H1 (cell line): Measurements from ENCODE around the gene CTDP1.

Source experiments
- CBX5 ChIP-seq: fragments of 300-800, 300-1000 bp; sonication (generic); IDR thresholded peaks from 2 replicates; pipeline ENCODE4 v1.7.1; 2016; ENCODE audit warnings: antibody characterized with exemption, low read length, low read depth
- CHD2 ChIP-seq: IDR thresholded peaks from 2 replicates; pipeline ENCODE4 v1.6.1; 2012; ENCODE audit warnings: low read length, improper control_type of control experiment
- EZH2 ChIP-seq: fragments of 200-600 bp; sonication (generic); IDR thresholded peaks from 2 replicates; pipeline ENCODE4 v1.7.1; 2012; ENCODE audit warnings: low read depth, mild to moderate bottlenecking, moderate library complexity, low read length, inconsistent platforms; ENCODE audit not compliant: severe bottlenecking
- JUND ChIP-seq: IDR thresholded peaks from 2 replicates; pipeline ENCODE4 v1.6.1; 2011; ENCODE audit warnings: mild to moderate bottlenecking, improper control_type of control experiment, low read length
- KDM5A ChIP-seq: fragments of 200-600 bp; IDR thresholded peaks from 2 replicates; pipeline ENCODE4 v1.7.1; 2012; ENCODE audit warnings: mild to moderate bottlenecking, low read length, inconsistent platforms, mixed read lengths
- POLR2AphosphoS5 ChIP-seq: IDR thresholded peaks from 2 replicates; pipeline ENCODE4 v1.6.1; 2011; ENCODE audit warnings: low read depth, low read length
- TF ChIP-seq, protein P1 (sequence below), 3 experiments: IDR thresholded peaks; 1 replicate in 2 of 3; 2 replicates in 1 of 3; pipeline versions ENCODE4 v1.5.1 to v1.6.1; 2011; ENCODE audit warnings: low read length in 3 of 3, mild to moderate bottlenecking in 3 of 3, inconsistent platforms in 2 of 3, low read depth in 1 of 3, moderate library complexity in 1 of 3; ENCODE audit not compliant: insufficient read depth in 1 of 3; ENCODE audit errors: control extremely low read depth in 1 of 3
- TF ChIP-seq, protein P2 (sequence below): IDR thresholded peaks from 2 replicates; pipeline ENCODE4 v1.6.1; 2011; ENCODE audit warnings: low read depth, mild to moderate bottlenecking, low read length; ENCODE audit not compliant: insufficient read depth

DNA sequence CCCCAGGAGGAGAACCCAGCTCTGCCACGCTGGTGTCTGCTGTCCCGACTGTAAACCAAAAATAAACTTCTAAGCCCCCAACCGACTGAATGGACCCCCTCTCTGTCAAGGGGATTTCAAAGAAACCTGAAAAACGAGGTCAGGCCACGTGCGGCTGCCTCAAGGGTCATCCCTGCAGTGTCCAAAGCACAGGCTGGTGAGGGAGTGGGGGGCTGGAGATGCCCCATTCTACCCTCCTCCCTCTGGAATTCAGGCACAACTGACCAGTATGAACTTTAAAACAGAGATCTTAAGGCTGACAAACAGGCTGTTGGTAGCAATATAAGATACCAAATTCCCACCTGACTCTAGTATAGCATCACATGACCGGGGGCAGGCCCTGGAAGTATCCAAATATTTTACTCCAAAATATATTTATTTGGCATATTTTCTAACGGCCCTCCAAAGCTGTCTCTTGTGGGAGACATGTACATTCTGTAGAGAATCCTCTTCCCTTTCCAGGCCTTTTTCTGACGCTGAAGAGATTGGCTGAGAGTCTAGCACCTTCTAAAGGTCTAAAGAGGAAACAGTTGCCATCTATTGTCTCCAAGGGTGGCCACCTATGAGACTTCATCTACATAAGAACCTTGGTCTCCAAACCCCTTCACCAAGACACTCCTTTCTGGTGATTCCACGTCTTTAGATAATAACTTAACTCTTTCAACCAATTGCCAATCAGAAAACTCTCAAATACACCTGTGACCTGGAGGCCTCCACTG is 40.4 kb upstream of the CTDP1 start:
- TF ChIP-seq, protein P1, sequence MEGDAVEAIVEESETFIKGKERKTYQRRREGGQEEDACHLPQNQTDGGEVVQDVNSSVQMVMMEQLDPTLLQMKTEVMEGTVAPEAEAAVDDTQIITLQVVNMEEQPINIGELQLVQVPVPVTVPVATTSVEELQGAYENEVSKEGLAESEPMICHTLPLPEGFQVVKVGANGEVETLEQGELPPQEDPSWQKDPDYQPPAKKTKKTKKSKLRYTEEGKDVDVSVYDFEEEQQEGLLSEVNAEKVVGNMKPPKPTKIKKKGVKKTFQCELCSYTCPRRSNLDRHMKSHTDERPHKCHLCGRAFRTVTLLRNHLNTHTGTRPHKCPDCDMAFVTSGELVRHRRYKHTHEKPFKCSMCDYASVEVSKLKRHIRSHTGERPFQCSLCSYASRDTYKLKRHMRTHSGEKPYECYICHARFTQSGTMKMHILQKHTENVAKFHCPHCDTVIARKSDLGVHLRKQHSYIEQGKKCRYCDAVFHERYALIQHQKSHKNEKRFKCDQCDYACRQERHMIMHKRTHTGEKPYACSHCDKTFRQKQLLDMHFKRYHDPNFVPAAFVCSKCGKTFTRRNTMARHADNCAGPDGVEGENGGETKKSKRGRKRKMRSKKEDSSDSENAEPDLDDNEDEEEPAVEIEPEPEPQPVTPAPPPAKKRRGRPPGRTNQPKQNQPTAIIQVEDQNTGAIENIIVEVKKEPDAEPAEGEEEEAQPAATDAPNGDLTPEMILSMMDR (IDR thresholded peaks at IDR 0.05; ENCODE audit: control extremely low read depth in 1 of 3, insufficient read depth in 1 of 3, low read depth in 1 of 3, low read length in 3 of 3), result no peak
- TF ChIP-seq CHD2, result no peak
- no peak for TF ChIP-seq JUND
- no peak for TF ChIP-seq EZH2
- TF ChIP-seq CBX5, result no peak
- no peak for TF ChIP-seq KDM5A
- TF ChIP-seq, protein P2, sequence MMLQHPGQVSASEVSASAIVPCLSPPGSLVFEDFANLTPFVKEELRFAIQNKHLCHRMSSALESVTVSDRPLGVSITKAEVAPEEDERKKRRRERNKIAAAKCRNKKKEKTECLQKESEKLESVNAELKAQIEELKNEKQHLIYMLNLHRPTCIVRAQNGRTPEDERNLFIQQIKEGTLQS, result no peak
- TF ChIP-seq POLR2AphosphoS5, result no peak
